GM19467 (cell line): Measurements from ENCODE around the gene MYO7A.

Source experiments
- ATAC-seq: cut with Tn5 transposase; IDR thresholded peaks from one replicate; pipeline ENCODE4 v1.9.1; 2021; ENCODE audit warnings: mild to moderate bottlenecking, moderate library complexity; ENCODE audit not compliant: unreplicated experiment

MYO7A gene

DNA sequence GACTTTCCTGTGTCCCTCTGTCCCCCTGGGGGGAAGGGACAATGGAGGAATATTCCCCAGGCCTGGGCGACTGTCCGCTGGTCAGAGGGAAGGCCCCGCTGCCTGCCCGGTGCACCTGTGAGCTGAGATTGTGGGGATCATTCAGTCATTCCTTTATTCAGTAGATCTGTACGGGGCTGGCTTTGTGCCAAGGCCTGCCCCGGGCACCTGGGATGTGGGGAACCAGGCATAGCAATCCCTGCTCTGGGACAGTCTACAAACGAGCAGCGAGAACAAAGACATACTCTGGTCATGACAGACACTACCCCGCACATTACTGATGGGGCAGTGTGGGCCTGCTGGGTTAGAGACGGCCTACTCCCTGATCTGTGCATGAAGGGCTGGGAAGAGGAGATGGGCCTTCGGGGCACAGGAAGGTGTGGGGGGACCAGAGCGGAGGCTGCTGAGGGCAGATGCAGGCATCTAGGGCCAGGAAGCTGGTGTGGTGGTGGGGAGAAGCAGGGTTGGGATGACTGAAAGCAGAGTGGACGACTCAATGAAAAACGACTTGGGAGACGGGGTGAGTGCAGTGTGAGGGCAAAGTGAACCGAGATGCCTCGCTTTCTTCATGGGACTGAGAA lies 1.8 kb upstream of the MYO7A start:
- ATAC-seq = no peak

DNA sequence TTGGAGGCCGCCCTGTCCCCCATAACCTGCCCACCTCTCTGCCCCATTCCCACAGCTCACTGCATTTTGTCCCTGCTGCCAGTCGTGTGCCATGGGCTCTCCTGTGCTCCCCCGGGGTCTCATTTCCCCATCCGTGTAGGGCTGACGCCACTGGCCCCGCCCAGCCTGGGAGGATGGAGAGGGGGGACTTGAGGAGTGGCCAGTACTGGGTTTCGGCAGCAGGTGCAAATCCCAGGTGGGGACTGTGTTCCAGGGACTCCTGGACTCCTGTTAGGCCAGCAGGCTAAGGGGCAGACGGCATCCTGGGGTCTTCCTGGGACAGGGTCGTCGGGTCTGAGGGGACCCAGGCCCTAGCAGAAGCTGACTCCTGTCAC lies 1.2 kb upstream of the MYO7A start:
- no peak for ATAC-seq

DNA sequence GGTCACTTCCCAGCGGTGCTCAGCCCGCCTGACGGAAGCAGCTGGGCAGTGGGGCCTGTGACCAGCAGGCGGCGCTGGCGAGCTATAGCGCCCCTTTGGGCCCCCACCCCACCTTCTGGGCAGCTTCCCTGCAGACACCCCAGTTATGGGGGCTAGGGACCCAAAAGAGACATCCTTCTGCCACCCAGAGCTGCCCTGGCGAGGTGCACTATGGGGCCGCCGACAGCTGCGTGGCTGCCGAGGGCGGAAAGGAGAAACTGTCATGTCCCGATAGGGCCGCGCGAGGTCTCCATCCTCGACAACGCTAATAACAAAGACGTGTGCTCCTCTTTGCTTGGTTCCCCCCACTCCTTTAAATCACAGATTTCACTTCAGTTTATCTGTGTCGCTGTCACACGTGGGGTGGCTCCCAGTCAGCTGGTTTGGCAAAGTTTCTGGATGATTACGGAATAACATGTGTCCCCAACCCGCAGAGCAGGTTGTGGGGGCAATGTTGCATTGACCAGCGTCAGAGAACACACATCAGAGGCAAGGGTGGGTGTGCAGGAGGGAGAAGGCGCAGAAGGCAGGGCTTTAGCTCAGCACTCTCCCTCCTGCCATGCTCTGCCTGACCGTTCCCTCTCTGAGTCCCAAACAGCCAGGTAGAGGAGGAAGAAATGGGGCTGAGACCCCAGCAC lies 673 bp upstream of the MYO7A start:
- no peak for ATAC-seq

DNA sequence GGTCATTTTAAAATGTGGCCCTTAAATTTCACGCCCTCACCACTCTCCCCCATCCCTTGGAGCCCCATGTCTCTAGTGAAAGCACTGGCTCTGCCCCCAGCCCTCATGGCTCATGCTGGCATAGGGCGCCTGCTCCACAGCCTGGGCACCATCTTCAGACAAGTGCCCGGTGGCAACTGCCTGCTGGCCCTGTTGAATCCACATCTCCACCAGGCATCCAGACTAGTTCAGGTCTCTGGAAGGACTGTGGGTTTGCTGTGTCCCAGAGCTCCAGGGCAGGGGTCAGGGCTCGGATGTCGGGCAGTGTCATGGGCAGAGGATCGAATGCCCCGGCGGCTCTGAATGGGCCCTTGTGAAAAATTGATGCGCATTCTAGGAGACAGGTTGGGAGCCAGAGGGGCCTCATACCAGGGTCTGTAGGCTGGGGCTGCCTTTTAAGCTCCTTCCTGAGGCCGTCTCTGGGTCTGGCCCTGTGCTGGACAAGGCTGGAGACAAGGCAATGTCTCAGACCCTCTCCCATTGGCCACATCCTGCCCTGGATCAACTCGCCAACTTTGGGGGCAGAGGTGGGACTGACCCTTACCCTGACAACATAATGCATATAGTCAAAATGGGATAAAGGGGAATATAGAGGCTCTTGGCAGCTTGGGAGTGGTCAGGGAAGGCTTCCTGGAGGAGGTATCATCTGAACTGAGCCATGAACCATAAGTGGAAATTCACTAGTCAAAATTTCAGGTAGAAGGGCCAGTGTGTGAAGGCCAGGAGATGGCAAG lies 1.2 kb downstream of the MYO7A start:
- ATAC-seq = no peak

DNA sequence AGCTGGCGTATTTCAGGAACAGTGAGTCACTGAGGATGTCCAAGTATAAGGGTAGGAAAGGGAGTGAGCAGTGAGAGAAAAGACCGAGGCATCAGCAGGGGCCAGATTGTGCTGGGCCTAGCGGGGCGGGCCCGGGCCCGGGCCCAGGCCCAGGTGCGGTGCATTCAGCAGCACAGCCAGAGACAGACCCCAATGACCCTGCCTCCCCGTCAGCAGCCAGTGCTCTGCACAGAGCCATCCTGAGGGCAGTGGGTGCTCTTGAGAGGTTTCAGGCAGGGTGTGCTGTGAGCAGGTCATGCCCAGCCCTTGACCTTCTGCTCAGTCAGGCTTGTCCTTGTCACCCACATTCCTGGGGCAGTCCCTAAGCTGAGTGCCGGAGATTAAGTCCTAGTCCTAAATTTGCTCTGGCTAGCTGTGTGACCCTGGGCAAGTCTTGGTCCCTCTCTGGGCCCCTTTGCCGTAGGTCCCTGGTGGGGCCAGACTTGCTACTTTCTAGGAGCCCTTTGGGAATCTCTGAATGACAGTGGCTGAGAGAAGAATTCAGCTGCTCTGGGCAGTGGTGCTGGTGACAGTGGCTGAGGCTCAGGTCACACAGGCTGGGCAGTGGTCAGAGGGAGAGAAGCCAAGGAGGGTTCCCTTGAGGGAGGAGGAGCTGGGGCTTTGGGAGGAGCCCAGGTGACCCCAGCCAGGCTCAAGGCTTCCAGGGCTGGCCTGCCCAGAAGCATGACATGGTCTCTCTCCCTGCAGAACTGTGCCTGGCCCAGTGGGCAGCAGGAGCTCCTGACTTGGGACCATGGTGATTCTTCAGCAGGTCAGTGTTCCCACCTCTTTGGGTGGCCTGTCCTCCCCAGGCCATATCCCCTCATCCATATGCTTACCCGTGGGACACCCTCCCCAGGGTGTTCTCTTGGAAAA lies 2.1 kb downstream of the MYO7A start:
- no peak for ATAC-seq

DNA sequence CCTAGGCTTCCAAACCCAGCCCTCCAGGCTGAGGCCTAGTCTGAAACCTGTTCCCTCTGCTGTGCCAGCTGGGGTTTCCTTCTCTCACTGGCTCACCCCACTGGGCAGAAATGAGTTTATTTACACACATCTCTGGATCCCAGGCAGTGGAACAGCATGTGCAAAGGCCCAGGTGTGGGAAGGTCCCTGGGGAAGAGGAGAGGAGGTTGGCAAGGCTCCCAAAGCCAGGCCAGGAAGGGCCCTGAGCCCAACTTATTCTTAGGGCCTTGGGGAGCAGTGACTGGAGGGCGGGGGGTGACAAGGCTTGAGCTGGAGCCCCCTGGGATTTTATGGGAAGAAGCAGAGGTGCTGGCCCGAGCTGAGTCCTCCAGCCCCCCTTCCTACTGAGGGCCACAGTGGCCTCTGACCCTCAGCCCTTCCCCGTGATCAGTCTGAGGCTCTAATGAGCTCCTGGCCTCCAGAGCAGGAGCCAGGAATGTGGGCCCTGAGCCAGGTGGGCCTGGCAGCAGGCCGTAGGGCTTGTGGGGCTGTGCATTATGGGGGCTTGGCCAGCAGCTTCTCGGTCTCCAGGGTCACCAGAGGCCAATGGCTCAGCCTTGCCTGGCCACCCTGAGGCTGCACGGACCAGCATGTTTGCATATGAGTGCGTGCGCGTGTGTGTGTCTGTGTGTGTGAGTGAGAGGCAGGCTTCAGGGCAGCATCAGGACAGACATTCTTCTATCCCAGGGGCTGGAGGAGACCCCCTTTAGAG lies 2.9 kb downstream of the MYO7A start:
- ATAC-seq = no peak

DNA sequence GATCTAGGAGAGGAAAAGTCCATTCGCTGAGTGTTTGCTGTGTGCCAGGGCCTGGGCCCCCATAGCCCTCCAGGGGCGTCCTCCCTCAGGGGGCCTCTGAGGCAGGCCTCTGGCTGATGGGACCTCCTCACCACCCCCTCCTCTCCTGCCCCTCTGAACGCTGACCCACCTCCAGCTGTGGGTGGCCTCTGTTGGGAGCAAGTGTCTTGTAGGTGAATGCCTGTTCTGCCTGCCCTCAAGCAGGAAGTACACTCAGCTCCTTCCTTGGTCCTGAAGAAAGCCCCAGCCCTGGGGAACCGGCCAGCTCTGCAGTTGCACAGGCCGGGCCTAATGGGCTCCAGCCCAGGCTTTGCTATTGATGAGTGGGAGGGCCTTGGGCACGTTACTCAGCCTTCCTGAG lies 3.5 kb downstream of the MYO7A start:
- no peak for ATAC-seq

DNA sequence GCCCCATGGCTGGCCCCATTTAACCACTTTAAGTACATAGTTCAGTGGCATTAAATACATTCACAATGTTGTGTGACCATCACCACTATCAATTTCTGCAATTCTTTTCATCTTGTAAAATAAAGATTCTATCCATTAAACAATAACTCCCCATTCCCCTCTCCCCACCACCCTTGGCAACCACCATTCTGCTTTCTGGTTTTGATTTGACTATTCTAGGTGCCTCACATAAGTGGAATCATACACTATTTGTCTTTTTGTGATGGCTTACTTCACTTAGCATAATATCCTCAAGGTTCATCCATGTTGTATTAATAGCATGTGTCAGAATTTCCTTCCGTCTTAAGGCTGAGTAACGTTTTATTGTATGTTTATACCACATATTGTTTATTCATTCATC lies 7.0 kb downstream of the MYO7A start:
- no peak for ATAC-seq

DNA sequence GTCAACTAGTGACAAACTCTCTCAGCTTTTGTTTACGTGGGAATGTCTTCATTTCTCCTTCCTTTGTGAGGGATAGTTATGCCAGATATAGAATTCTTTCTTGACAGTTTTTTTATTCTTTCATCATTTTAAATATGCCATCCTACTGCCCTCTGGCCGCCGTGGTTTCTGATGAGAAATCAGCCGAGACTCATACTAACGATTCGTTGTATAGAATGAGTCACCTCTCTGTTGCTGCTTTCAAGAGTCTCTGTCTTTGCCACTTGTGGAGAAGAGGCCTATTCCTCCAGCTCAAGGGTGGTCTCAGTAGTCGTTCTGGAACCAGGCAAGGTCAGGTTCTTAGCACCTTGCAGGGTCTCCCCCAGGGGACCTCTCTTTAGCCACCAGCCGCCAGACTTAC lies 8.0 kb downstream of the MYO7A start:
- ATAC-seq = no peak

DNA sequence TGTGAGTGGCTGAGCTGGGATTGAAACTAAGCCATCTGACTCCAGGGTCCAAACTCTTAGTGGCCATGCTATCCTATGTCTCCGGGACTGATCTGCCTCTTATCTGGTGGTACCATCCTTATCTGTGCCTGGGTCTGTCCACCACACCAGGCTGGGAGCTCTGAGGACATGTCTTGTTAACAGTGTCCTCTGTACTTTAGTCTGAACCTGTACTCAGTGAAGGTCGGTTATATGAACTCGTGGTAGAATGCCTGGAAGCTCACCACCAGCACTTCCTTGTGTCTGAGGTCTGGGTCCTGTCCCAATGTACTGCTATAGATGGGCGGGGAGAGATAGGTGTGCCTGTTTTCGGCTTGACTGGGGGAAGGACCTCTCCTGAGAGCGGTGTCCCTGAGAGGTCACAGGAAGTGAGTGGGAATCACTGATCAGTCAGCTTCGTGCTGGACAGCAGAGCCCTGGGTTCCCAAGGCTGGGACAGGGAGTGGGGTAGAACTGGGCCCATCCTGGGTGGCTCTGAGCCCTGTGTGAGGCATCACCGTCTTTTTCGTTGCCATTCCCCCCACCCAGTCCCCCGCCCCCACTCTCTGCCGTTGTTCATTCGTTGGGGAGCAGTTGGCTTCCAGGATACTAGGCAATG lies 8.9 kb downstream of the MYO7A start:
- no peak for ATAC-seq

DNA sequence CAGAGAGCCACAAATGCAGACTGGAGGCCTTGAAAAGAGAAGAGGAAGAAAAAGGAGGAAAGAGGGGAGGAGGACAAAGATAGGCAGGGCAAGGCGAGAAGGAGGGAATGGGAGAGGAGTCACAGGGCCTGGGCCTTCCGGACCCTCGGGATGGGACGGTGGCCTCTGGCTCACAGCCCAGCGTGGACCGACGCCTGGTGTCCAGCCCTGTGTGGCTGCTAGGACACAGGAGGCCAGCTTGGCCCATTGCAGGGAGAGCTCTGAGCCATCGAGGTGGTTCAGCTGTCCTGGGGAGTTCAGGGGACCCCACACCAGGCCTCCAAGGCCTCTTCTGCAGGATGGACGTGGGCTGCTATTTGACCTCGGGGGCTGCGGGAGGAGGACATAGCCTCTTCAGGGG lies 9.4 kb downstream of the MYO7A start:
- ATAC-seq = no peak

DNA sequence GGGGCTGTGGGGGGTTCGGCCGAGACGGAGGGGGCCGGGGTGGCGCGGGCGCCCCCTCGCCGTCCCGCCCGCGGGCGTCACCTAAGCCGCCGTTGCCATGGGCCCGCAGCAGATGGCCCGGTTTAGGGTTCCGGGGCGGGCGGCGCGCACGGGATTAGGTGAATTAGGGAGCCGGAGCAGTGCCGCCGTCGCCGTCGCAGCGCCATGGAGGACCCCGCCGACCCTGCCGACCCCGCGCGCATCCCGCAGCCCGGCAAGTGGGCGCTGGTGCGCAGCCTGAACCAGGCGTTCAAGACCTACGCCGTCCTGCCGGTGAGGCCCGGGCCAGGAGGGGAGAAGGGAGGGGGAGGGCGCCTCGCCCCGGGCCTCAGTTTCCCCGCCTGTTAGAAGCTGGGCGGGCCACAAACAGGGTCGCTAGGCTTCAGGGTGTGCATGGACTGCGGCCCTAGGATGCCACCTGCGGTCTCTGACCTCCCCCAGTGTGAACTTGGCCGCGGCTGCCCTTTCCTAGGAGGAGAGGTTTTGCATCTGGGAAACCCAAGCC lies 10.1 kb downstream of the MYO7A start:
- ATAC-seq = no peak

DNA sequence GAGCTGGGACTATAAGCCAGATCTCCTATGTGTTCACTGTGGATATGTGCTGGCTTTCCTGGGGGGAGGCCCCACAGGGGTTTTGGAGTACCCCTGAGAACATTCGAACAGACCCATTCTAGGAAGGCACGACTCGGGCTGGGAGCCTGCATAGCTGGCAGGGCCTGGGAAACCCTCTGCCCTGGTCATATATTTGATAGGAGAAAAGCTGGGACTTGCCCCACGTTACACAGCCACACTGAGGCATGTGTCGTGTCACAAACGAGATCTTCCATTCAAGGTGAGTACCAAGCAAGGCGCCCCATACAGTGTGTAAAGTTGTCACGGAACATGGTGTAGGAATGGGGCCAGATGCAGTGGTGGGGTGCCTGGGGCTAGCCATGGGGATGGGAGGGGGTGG lies 11.2 kb downstream of the MYO7A start:
- ATAC-seq = no peak

DNA sequence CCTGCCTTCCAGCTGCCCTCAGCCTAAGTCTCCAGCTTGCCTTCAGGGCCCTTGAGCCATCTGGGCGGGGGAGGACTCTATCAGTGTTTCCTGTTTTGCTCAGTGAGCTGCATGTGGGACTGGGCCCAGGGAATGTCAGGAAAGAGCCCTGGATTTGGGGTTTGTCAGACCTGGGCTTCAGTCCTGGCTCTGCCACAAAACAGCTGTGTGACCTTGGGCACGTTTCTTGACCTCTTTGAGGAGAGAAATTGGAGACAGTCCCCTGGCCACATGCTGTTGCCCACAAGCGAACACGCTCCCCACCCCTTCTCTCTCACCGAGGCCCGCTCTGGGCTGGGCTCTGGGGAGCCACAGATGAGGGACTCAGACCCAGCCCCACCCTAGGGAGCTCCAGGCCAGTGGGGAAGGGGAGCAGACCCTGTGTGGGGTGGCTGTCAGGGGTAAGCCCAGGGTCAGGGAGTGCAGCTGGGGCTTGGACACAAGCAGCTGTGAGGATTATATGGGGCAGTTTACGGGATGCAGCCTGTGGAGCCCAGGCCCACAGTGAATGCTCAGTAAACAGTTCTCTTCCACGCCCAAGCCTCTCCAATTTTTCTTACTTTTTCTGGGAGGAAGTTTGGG lies 12.3 kb downstream of the MYO7A start:
- no peak for ATAC-seq

DNA sequence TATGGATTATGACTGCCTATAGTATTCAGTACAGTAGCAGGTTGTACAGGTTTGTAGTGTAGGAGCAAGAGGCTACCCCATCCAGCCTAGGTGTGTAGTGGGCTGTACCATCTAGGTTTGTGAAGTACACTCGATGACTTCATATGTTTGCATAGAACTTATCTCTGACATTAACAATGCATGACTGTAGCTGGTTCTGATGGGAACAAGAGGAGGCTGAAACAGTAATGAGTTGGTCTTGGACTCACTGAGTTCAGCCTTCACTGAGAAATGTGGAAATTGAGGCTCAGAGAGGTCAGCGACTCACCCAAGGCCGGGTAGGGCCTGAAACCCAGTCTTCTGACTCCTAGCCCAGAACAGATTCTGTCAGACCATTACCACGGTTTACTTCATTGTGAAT lies 13.0 kb downstream of the MYO7A start:
- no peak for ATAC-seq

DNA sequence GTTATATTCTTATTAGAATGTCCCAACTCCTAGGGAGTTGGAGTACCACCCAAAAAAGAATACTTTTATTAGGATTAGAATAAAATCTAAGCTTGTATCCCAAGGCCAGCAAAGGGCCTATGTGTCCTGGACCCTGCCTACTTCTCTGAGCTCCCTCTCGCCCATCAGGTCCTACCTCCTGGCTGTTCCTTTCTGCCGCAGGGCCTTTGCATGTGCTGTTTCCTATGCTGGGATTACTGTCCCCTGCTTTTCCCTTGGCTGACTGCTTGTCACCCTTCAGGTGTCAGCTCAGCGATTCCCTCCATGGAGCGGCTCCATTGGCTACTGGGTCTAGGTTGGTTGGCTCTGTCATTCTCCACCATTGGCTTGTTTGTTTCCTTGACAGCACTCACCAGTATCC lies 13.4 kb downstream of the MYO7A start:
- ATAC-seq = no peak

DNA sequence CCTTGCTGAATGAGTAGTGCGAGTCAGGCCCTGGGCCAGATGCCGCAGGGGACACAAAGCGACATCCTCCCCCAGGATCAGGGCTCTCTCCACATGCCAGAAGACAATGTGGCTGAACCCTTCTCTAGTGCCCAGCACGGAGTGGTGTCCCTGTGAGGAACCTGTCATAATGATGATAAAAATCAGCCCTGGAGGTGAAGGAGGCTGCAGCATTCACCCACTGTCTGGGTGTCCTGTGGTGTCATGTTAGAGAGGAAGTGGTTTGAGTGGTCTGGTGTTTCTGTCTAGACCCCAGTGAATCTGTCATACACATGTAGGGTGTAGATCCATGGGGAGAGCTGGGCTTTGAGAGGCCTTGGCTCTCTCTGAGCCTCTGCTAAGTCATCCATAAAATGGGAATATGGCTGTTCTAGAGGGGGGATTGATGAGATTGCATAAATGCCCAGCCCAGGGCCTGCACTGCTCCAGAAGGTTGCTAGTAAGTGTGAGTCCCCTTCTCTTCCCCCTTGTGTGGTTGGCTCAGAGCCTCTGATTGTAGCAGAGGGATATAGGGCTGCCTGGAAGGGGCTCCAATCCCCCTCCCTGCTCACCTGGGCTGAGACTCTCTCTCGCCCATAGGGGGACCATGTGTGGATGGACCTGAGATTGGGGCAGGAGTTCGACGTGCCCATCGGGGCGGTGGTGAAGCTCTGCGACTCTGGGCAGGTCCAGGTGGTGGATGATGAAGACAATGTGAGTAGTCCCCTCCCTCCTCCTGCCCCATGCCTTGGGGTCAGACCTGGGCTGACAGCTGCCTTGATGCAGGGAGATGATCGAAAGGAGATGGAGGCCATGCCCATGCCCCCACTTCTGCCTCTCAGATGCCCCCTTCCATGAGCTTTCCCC lies 14.3 kb downstream of the MYO7A start:
- no peak for ATAC-seq

DNA sequence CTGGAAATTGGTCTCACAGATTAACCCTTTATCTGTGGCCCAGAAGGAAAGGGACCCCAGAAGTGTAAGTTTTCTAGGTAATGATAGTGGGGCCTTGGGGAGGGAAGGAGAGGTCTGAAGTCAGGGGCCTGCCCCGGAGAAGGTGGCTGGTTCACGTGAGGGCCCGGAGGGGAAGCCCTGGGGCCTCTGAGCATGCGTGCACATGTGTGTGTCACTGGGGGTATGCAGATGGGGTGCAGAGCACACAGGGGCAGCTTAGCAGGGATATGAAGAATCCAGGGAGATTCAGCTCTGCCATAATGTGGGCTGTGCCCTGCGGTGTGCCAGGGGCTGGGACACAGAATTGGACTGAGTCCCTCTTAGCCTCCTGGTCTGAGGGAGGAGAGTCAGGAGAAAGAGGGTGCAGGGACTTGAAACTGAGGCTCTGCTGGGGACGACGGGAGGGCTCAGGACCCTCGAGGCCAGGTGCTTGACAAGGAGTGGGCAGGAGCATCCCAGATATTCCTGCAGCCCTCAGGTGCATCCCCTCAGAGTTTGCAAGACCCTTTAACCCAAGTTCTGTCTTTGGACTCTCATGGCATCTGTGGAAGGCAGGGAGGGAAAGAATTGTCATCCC lies 15.5 kb downstream of the MYO7A start:
- no peak for ATAC-seq
